H4 (cell line): ENCODE results near the gene TUBB4B. TPM values are rescaled to one million over a fixed set of nuclear protein-coding genes. Genes with fewer than 3 reads are reported as not detected.

Experiments used
- DNase-seq: peaks from one replicate; pipeline ENCODE4 v3.0.0-alpha.2; 2015; ENCODE audit warnings: low spot score
- total RNA-seq: library from RNA; depleted of rRNA; stranded (reverse); fragments of >200 nt; shearing (Covaris generic); gene quantifications from 2 replicates; pipeline ENCODE4 v1.2.3, GENCODE V29; 2014

Gene TUBB4B
- total RNA-seq, 1 experiment from 2014 or later = 180 TPM

GRCh38 chr9:137270929-137271695, 30.0 kb downstream of the TUBB4B start:
- DNase-seq = no peak

- DNase-seq = no peak
Measured at GRCh38 chr9:137271696-137272076, 30.6 kb downstream of the TUBB4B start.

- no peak for DNase-seq
Measured at GRCh38 chr9:137272241-137273094, 31.4 kb downstream of the TUBB4B start.

GRCh38 chr9:137273095-137273490, 32.0 kb downstream of the TUBB4B start:
- DNase-seq = no peak

DNA sequence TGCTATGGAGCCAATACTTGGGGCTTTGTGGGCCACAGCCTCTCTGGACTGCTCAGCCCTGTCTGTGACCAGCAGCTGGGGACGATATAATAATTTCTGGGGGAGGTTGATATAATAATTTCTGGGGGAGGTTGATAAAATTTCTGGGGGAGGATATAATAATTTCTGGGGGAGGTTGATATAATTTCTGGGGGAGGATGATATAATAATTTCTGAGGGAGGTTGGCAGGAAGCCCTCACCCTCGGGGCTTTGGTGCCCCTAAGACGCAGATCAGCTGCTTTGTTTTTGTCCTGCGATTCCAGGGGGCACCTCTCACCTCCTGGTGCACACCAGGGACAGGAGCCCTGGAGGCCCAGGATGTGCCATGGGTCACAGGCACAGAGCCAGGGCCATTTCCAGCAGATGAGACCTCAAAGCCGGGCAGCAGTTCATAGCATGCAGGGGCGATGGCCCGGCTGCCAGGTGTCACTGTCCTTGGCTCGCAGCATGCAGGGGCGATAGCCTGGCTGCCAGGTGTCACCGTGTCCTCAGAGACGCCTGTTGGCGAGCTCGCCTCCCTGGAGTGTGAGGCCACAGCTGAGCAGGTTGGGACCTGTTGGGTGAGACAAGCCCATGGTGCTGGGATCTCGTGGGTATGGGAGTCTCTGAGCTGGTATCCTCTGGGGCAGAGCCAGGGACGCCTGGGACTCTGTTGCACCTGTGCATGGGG, 32.7 kb downstream of the TUBB4B start:
- no peak for DNase-seq

- DNase-seq = no peak
Measured at GRCh38 chr9:137275203-137275587, 34.1 kb downstream of the TUBB4B start.

DNA sequence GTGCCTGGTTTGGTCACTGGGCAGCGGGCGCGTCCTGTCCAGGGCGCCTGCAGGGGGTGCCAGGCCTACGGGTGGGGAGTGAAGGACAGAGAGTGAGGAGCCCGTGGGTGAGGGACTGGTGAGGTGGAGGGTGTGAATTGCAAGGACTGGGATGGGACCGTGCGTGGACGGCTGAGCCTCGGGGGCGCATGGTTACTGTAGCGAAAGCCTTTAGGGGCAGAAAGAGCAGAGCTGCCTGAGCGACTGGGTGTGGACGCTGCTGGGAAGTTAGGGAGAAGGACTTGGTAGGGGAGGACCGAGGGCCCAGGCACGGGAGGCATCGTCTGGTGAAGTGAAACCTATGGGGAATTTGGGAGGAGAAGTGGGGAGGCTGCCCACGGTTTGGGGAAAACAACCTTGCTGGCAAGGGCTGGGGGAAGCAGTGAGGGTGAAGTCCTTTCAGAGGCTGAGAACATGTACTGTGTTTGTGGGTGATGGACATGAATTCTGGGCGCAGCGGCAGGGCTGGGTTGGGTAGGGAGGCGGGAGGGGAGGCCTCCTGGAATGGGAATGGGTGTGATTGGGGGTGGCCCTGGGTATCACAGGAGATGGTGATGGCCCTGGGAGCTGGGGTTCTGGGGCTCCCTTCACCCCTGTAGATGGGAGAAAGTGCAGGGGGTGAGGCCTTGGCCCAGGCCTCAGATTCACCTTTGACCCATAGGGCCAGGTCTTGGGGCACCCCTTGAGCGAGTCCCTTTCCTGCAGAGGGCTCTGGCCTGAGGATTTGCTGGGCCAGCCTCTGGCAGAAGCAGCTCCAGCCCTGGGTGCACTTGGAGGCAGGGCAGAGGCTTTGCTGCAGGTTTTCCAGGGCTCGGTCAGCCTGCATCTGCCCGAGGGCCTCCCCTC, 34.7 kb downstream of the TUBB4B start:
- DNase-seq = no peak

GRCh38 chr9:137276473-137277328, 35.6 kb downstream of the TUBB4B start:
- no peak for DNase-seq

GRCh38 chr9:137277329-137278041, 36.4 kb downstream of the TUBB4B start, which contains the start of gene TOR4A:
Gene TOR4A, plus strand, starts transcription at chr9:137277726. Its CDS starts 964 bp downstream, at chr9:137278690.
- DNase-seq = no peak

- DNase-seq = no peak
Measured at GRCh38 chr9:137278061-137278701, 37.1 kb downstream of the TUBB4B start.

DNA sequence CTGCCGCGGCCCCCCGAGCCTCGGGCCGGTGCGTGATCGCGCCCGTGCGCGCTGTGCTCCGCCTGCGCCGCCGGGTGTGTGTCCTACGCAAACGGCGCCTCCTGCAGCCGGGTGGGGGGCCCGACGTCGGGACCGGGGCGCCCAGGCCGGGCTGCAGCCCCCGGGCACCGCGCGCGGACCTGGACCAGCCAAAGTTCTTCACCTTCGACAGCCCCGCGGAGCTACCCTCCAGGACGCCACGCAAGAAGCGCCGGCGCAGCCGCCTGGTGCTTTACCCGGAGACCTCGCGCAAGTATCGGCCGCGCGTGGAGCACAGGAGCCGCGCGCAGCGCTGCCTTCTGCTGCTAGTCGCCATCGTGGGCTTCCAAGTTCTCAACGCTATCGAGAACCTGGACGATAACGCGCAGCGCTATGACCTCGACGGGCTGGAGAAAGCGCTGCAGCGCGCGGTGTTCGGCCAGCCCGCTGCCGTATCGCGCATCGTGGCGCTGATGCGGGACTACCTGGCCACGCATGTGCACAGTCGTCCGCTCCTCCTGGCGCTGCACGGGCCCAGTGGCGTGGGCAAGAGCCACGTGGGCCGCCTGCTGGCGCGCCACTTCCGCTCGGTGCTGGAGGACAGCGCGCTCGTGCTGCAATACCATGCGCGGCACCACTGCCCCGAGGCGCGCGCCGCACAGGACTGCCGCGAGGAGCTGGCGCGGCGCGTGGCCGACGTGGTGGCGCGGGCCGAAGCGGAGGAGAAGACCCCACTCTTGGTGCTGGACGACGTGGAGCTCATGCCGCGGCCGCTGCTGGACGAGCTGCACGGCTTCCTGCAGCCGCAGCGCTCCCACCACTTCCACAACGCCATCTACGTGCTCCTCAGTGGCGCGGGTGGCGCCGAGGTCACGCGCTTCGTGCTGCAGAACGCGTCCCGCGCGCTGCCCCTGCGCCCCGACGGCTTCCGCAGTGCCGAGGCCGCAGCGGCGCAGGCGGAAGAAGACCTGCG, 37.9 kb downstream of the TUBB4B start:
- DNase-seq = no peak

GRCh38 chr9:137279741-137280473, 38.8 kb downstream of the TUBB4B start:
- DNase-seq = no peak

GRCh38 chr9:137280474-137281344, 39.6 kb downstream of the TUBB4B start:
- no peak for DNase-seq

DNA sequence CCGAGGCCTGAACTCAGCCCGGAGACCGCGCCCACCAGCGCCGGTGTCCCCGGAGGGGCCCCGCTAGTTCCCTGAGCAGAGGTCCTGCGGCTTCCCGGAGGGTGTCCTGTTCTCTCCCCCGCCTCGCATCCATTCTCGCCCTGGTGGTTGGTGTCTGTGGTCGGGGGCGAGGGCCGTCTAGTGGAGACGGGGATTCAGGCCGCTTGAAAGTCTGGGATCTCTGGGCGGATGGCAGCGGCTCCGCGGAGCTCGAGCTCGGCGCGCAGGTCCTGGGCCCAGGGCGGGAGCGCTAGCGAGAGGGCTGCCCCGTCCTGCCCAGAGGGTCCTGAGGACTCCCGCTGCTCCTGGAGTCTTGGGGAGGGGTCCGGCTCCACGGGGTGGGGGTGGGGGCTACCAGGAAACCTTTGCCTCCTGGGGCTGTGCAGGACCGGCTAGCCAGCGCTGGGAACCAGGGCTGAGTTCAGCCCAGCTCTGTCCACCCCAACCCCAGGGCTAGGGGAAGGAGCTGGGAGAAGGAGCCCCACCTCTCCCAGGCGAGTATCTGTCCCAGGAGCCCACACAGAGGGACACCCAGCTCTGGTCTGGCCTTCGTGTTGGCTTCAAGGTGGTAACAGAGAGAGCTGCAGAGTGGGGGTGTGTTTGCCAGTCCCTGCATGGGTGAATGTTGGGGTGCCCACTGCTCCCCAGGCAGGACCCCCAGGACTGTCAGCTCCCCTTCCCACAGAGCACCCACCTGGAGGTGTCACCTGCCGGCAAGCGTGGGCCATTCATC, 40.4 kb downstream of the TUBB4B start:
- DNase-seq = no peak

GRCh38 chr9:137286975-137287383, 45.9 kb downstream of the TUBB4B start:
- peak; percentile 63 for DNase-seq
